T-helper 2 cell treated with Interferon-gamma antibody and Interleukin-4, amounts not matched to agents 100 ng/mL and 5 ng/mL, for 36 hours (primary cell): ENCODE data around the gene TLR1. TPM values are rescaled to one million over a fixed set of nuclear protein-coding genes. Genes with fewer than 3 reads are reported as not detected.
"Not testable (repeated sequence)": the region's sequence is repeated elsewhere in the genome, so short reads cannot be mapped to it uniquely, and the experiment has no call there.

ENCODE experiments used
- intact Hi-C: fragments of 100-400 bp; cut with micrococcal nuclease; formaldehyde crosslinking; loops from one replicate; pipeline ENCODE4 v1.15.1; 2023
- total RNA-seq: library from RNA; stranded (reverse); gene quantifications from 2 replicates; pipeline ENCODE4 v1.2.3, GENCODE V29; 2022

TLR1 gene
- total RNA-seq = 5.0 and 5.1 TPM in 2 replicates

DNA sequence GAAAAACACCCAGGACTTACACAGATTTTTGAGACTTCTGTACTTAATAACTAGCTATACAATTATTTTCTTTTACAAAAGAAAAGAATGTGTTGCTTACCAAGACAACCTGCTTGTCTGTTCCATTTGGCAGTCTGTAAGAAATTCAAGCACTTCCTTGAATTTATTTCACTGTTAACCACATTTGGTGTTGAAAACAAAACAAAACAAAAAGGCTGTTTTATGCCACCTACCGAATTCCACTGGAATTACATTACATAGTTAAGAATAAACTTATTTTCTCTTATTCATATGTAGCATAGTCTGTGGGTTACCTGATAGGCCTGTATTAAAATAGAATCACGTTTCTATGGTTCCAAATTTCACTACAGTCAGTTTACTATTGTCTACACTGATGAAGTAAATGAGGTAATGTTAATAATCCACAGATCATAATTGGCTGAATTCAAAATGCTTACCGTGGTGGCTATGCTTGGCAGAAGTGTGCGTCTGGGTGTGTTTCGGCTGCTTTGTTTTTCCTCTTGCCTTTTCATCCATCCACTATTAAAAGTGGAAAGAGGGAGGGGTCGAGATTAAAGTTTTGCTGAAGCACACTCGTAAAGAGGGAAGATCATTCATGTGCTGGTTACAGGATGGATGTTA is at the start of gene TLR1:
Gene TLR1 (minus strand): TSS at position 138 of the 642 bp plus-strand sequence. CDS start 5,960 bp downstream, outside the sequence.
- intact Hi-C loops = loop anchor here (1.0 kb wide), 3 partner anchors 45 to 672 kb away; partner anchors contain the start of gene TLR6

- intact Hi-C loops = no loop called here
These were observed 41.4 kb upstream of the TLR1 start for GRCh38 chr4:38846015-38846414.

DNA sequence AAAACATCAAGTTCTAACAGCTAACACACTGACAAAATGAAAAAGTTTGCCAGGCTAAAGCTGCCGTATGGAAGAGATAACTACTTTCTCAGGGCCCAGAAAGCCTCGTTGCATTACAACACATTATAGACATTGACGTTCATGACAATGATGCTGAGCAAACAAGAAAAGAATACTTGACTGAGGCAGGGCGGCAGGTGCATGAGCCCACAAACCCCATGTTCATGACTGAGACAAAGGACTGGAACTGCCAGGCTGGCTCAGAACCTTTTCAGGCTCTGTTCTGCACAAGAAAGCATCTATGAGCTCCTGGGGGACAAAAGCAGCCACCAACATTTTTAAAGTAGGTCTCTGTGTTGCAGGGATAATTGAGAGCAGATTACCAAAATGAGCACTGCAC is 38.4 kb upstream of the TLR1 start:
- intact Hi-C loops = no loop called here

- intact Hi-C loops = no loop called here
These were observed 33.3 kb upstream of the TLR1 start for GRCh38 chr4:38837849-38838248.

- intact Hi-C loops = no loop called here
These were observed 32.7 kb upstream of the TLR1 start for GRCh38 chr4:38837334-38837733.

DNA sequence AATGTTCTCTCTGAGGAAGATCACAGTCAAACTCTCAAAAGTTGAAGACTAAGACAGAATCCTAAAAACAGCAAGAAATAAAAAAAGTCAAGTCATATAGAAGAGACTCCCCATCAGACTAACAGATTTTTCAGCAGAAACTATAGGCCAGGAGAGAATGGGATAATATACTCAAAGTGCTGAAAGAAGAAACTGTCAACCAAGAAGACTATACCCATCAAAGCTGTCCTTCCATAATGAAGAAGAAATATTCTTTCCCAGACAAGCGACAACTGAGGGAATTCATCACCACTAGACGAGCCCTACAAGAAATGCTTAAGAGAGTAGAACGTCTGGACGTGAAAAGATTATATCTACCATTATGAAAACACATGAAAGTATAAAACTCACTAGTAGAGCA is 30.0 kb upstream of the TLR1 start:
- intact Hi-C loops = no loop called here

DNA sequence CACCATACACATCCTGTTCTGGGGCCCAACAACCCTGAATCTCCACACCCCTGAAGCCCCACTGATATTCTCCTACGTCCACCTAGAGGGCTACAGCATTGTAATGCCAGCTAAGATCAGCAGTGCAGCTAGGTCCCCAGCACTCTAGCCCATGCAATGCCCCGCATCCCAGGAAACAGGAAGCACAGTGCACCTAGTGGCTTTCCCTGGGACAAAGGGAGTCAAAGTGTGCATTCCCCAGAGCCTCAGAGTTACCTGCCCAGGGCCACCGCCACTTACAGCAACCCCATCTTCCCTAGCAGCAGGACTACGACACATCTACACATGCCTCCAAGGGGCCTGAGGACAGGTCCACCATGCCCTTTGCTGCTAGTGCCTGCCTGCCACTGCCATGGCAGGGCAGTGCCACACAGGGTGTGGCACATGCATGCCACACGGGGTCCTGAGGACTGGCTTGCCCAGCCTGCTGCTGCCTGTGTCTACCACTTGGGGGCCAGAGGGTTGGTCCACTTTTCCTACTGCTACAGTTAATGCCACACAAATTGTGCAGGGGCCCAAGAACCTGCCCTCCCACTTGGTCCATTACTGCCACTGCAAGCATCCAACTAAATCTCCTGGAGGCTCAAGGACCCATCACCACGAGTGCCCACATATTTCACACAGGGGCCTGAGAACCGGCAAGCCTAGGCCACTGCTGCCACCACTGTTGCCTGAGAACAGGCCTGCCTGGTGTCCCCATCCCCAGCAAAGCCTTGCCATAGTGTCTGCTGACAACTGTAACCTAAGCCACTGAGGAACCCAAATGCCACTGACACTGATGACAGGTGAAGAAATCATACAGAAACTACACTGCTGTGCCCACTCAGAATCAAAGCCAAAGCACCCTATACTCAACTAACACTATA is 28.3 kb upstream of the TLR1 start:
- intact Hi-C loops = no loop called here

GRCh38 chr4:38832206-38832605 is 27.6 kb upstream of the TLR1 start:
- intact Hi-C loops = no loop called here

GRCh38 chr4:38831653-38832052 is 27.1 kb upstream of the TLR1 start:
- intact Hi-C loops = no loop called here

DNA sequence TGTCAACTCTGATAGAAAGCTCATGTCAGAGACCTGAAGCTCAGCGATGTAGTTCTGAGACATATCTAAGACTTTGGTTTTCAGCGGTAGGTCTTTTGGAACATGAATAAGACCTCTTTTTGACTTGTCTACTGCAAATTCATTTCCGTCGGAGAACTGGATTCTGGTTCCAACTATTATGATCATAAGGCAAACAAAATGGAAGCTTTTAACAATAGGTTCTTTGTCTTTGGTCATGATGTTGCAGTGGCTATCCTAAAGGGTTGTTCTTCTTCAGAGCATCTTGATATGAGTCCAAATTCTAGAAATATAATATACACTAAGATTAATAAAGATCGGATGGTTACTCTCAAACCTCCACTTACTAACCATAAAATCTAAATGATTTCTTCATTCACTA is 24.6 kb upstream of the TLR1 start:
- intact Hi-C loops = no loop called here

- intact Hi-C loops = no loop called here
These were observed 19.2 kb upstream of the TLR1 start for GRCh38 chr4:38823766-38824165.

- intact Hi-C loops = no loop called here
These were observed 18.2 kb upstream of the TLR1 start for GRCh38 chr4:38822748-38823303.

DNA sequence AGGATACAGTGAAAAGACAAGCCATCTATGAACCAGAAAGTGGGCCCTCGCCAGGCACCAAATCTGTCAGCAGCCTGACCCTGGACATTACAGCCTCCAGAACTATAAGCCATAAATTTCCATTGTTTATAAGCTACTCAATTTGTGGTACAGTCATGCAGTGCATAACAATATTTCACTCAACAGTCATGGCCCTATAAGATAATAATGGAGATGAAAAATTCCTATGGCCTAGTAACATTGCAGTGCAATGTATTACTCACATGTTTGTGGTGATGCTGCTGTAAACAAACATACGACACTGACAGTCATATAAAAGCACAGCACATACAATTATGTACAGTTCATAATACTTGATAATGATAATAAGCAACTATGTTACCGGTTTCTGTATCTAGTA is 17.1 kb upstream of the TLR1 start:
- intact Hi-C loops = no loop called here

GRCh38 chr4:38820329-38821061 is 15.9 kb upstream of the TLR1 start:
- intact Hi-C loops = no loop called here

GRCh38 chr4:38819569-38819968 is 15.0 kb upstream of the TLR1 start:
- intact Hi-C loops = no loop called here

- intact Hi-C loops = no loop called here
These were observed 13.9 kb upstream of the TLR1 start for GRCh38 chr4:38818441-38818976.

GRCh38 chr4:38815885-38816782 is 11.5 kb upstream of the TLR1 start:
- intact Hi-C loops = no loop called here

DNA sequence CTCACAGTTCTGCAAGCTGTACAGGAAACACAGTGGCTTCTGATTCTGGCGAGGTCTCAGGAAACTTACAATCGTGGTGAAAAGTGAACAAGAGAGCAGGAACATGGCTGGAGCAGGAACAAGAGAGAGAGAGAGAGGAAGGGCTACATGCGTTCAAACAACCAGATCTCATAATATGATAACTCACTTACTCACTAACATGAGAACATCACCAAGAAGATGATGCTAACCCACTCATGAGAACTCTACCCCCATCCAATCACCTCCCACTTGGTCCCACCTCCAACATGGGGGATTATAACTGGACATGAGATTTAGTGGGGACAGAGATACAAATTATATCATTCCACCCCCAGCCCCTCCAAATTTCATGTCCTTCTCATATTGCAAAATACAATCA is 9.8 kb upstream of the TLR1 start:
- intact Hi-C loops = no loop called here

- intact Hi-C loops = no loop called here
These were observed 6.7 kb upstream of the TLR1 start for GRCh38 chr4:38811297-38811696.

GRCh38 chr4:38807462-38807861 is 2.9 kb upstream of the TLR1 start:
- intact Hi-C loops = not testable (repeated sequence)
